Measurements from ENCODE around the gene MAPK8. TPM values are rescaled to one million over a fixed set of nuclear protein-coding genes. Genes with fewer than 3 reads are reported as not detected.
A peak's percentile ranks its signal among the peaks of the same experiment; 100 is the strongest.

The MAPK8 gene
- polyA plus RNA-seq, 3 donors: 18.4 to 21.1 (median 18.5) TPM

GRCh38 chr10:48458662-48459048 is 152.2 kb downstream of the MAPK8 start:
- no peaks in the 10 kb centered on the region for H3K27me3 ChIP-seq (ENCODE audit: control insufficient read depth in 2 of 2, insufficient read depth in 2 of 2, low read length in 2 of 2)
- no peaks in the 10 kb centered on the region for H3K36me3 ChIP-seq (replicated peaks in 1 of 2; ENCODE audit: control insufficient read depth in 1 of 2, insufficient read depth in 2 of 2, low read length in 2 of 2)
- no peaks in the 10 kb centered on the region for H3K79me2 ChIP-seq (ENCODE audit: insufficient read depth, low read length)
- no peak for TF ChIP-seq CTCF (IDR thresholded peaks at IDR 0.05)
- Mint-ChIP-seq H3K4me3 (no peak overlapping the region), H3K27ac (no peak overlapping the region), H3K4me1 (peaks cover 20% of the 10 kb centered on the region), H3K36me3 (no peaks in the 10 kb centered on the region), H3K27me3 (ENCODE audit: low read depth in 3 of 3) (peaks cover 0 to 3% (median 1%) of the 10 kb centered on the region in 3 donors), H3K9me3 (no peaks in the 10 kb centered on the region)
- no peaks in the 10 kb centered on the region for H3K9me3 ChIP-seq (replicated peaks in 1 of 2; ENCODE audit: control insufficient read depth in 1 of 2, insufficient read depth in 1 of 2, low read length in 2 of 2)
- no peak overlapping the region for H3K4me2 ChIP-seq (replicated peaks; ENCODE audit: extremely low read depth, low read length, poor library complexity, severe bottlenecking)
- H3K27ac ChIP-seq (ENCODE audit: low read depth in 1 of 2, low read length in 2 of 2): no peak overlapping the region
- H2AFZ ChIP-seq (ENCODE audit: insufficient read depth, low read depth, low read length, poor library complexity, severe bottlenecking): no peak overlapping the region
- H3K9ac ChIP-seq (ENCODE audit: insufficient read depth, low read length, poor library complexity, severe bottlenecking): no peak overlapping the region
- intact Hi-C loops (cut with micrococcal nuclease): no loop called here
- DNase-seq: no peak
- 75% methylated on average over 6 of the region's 6 CpGs for WGBS (ENCODE audit: insufficient coverage)
- H3K4me3 ChIP-seq (replicated peaks in 1 of 3; ENCODE audit: low read depth in 2 of 3, low read length in 3 of 3): no peak overlapping the region
- no peaks in the 10 kb centered on the region for H4K20me1 ChIP-seq (ENCODE audit: insufficient read depth, low read length)
- peaks cover 26 to 30% of the 10 kb centered on the region in 2 donors for H3K4me1 ChIP-seq (ENCODE audit: control insufficient read depth in 1 of 2, insufficient read depth in 2 of 2, low read length in 2 of 2)

GRCh38 chr10:48459270-48460150 is 153.0 kb downstream of the MAPK8 start:
- H3K36me3 ChIP-seq (replicated peaks in 1 of 2; ENCODE audit: control insufficient read depth in 1 of 2, insufficient read depth in 2 of 2, low read length in 2 of 2): no peaks in the 10 kb centered on the region
- no peak overlapping the region for H3K4me2 ChIP-seq (replicated peaks; ENCODE audit: extremely low read depth, low read length, poor library complexity, severe bottlenecking)
- H2AFZ ChIP-seq (ENCODE audit: insufficient read depth, low read depth, low read length, poor library complexity, severe bottlenecking): no peak overlapping the region
- Mint-ChIP-seq H3K4me3 (no peak overlapping the region), H3K27ac (no peak overlapping the region), H3K27me3 (ENCODE audit: low read depth in 3 of 3) (peaks cover 3 to 5% (median 4%) of the 10 kb centered on the region in 3 donors), H3K36me3 (no peaks in the 10 kb centered on the region), H3K9me3 (no peaks in the 10 kb centered on the region), H3K4me1 (peaks cover 20% of the 10 kb centered on the region)
- TF ChIP-seq CTCF (IDR thresholded peaks at IDR 0.05): peak; percentile 30
- no peaks in the 10 kb centered on the region for H3K9me3 ChIP-seq (replicated peaks in 1 of 2; ENCODE audit: control insufficient read depth in 1 of 2, insufficient read depth in 1 of 2, low read length in 2 of 2)
- intact Hi-C loops (cut with micrococcal nuclease): no loop called here
- DNase-seq: peak in 2 of 3 donors; percentile 15 to 24
- peaks cover 26 to 30% of the 10 kb centered on the region in 2 donors for H3K4me1 ChIP-seq (ENCODE audit: control insufficient read depth in 1 of 2, insufficient read depth in 2 of 2, low read length in 2 of 2)
- H3K27me3 ChIP-seq (ENCODE audit: control insufficient read depth in 2 of 2, insufficient read depth in 2 of 2, low read length in 2 of 2): no peaks in the 10 kb centered on the region
- H3K4me3 ChIP-seq (replicated peaks in 1 of 3; ENCODE audit: low read depth in 2 of 3, low read length in 3 of 3): no peak overlapping the region
- no peaks in the 10 kb centered on the region for H4K20me1 ChIP-seq (ENCODE audit: insufficient read depth, low read length)
- no peak overlapping the region for H3K27ac ChIP-seq (ENCODE audit: low read depth in 1 of 2, low read length in 2 of 2)
- no peak overlapping the region for H3K9ac ChIP-seq (ENCODE audit: insufficient read depth, low read length, poor library complexity, severe bottlenecking)
- WGBS (ENCODE audit: insufficient coverage): 58% methylated on average over 17 of the region's 23 CpGs
- no peaks in the 10 kb centered on the region for H3K79me2 ChIP-seq (ENCODE audit: insufficient read depth, low read length)
